Right cardiac atrium (tissue), 5 donors: ENCODE results near the gene SPNS3. TPM values are rescaled to one million over a fixed set of nuclear protein-coding genes. Genes with fewer than 3 reads are reported as not detected.

ENCODE experiments used
- ATAC-seq, 2 donors: fragments of 200-7000 bp; cut with Tn5 transposase; one replicate each; pipeline versions ENCODE4 v1.8.0 to v1.9.1; 2020; ENCODE audit warnings: moderate library complexity in 2 of 2, mild to moderate bottlenecking in 1 of 2
- DNase-seq, 3 donors: peaks; one replicate each; pipeline ENCODE4 v3.0.0-alpha.2; 2020
- H3K27ac ChIP-seq: one replicate; pipeline ENCODE4 v1.5.1; 2013; ENCODE audit warnings: mild to moderate bottlenecking, low read length, control low read depth, moderate library complexity
- H3K27me3 ChIP-seq: one replicate; pipeline ENCODE4 v1.6.1; 2013; ENCODE audit not compliant: control insufficient read depth, insufficient read depth
- H3K4me1 ChIP-seq: one replicate; pipeline ENCODE4 v1.6.1; 2013; ENCODE audit warnings: low read length; ENCODE audit not compliant: control insufficient read depth, insufficient read depth
- H3K4me3 ChIP-seq: one replicate; pipeline ENCODE4 v1.5.1; 2013; ENCODE audit warnings: low read length, control low read depth
- H3K9me3 ChIP-seq: one replicate; pipeline ENCODE4 v1.6.1; 2013; ENCODE audit warnings: low read length; ENCODE audit not compliant: control insufficient read depth
- WGBS: extraction: QIAGEN DNeasy Blood & Tissue Kit; methylation state at CpG from one replicate; pipeline ENCODE4 v1.1.7; 2013; 5-methylcytosine and 5-hydroxymethylcytosine counted together
- intact Hi-C, 4 donors: fragments of 100-400 bp; cut with DNase I; formaldehyde crosslinking; loops; one replicate each; pipeline versions ENCODE4 v1.11.0 to v1.14.0; 2022 to 2023
- polyA plus RNA-seq: library from polyadenylated mRNA; stranded (reverse); fragments of 200-250 nt; gene quantifications from one replicate; pipeline ENCODE4 v1.2.3, GENCODE V29; 2013
- total RNA-seq, 4 donors: library from RNA; stranded (reverse); fragmentation: NEBNext Ultra II Directional; extraction: Animal tissue kit (Norgen Biotek cat#: 25700); gene quantifications; one replicate each; pipeline ENCODE4 v1.2.1, GENCODE V29; 2021
- donor health status: healthy with polysubstance abuse.
- donor health status: DM: no; HTN: yes; CAD: no.
- donor health status: DM: no; HTN: no; CAD: no.
- donor health status: DM: no; HTN: yes; CAD: no; lungs with severe emphysema.
- donor health status: DM: yes; HTN: yes; CAD: no.

The SPNS3 gene
- total and polyA plus RNA-seq, 5 donors, result 0.23 to 0.45 (median 0.29) TPM; not detected in 2

- H3K27ac ChIP-seq, result peak overlapping the region; percentile 7
- H3K4me3 ChIP-seq, result no peak overlapping the region
- H3K9me3 ChIP-seq, result no peaks in the 10 kb centered on the region
- intact Hi-C loops, result no loop called here
- DNase-seq (peak in 1 of 3 donors; percentile 41), ATAC-seq (no peak)
- WGBS, result 80% methylated on average over 5 of the region's 5 CpGs
- peaks cover 3% of the 10 kb centered on the region for H3K4me1 ChIP-seq
- no peaks in the 10 kb centered on the region for H3K27me3 ChIP-seq
Observed at GRCh38 chr17:4505187-4505586, 71.4 kb downstream of the SPNS3 start.

GRCh38 chr17:4506175-4506813, 72.6 kb downstream of the SPNS3 start:
- intact Hi-C loops, result no loop called here
- DNase-seq (peak; percentile 59 to 78 (median 77)), ATAC-seq (peak in 1 of 2 donors; percentile 27)
- Histone ChIP-seq H3K4me1 (peaks cover 3% of the 10 kb centered on the region), H3K27me3 (no peaks in the 10 kb centered on the region), H3K27ac (no peak overlapping the region), H3K9me3 (no peaks in the 10 kb centered on the region), H3K4me3 (no peak overlapping the region)
- WGBS, result 55% methylated on average over 13 of the region's 13 CpGs

GRCh38 chr17:4506892-4507291, 73.2 kb downstream of the SPNS3 start:
- no peaks in the 10 kb centered on the region for H3K9me3 ChIP-seq
- H3K4me3 ChIP-seq, result no peak overlapping the region
- peaks cover 3% of the 10 kb centered on the region for H3K4me1 ChIP-seq
- no peaks in the 10 kb centered on the region for H3K27me3 ChIP-seq
- DNase-seq (peak in 1 of 3 donors; percentile 68), ATAC-seq (no peak)
- 83% methylated on average over 8 of the region's 8 CpGs for WGBS
- intact Hi-C loops, result no loop called here
- H3K27ac ChIP-seq, result no peak overlapping the region

GRCh38 chr17:4507361-4508111, 73.8 kb downstream of the SPNS3 start:
- H3K27me3 ChIP-seq, result no peaks in the 10 kb centered on the region
- peaks cover 3% of the 10 kb centered on the region for H3K4me1 ChIP-seq
- H3K4me3 ChIP-seq, result no peak overlapping the region
- WGBS, result 72% methylated on average over 8 of the region's 8 CpGs
- H3K27ac ChIP-seq, result no peak overlapping the region
- H3K9me3 ChIP-seq, result no peaks in the 10 kb centered on the region
- intact Hi-C loops, result no loop called here
- DNase-seq, result peak in 1 of 3 donors; percentile 35
- no peak for ATAC-seq

GRCh38 chr17:4508207-4508606, 74.5 kb downstream of the SPNS3 start:
- DNase-seq, result peak in 1 of 3 donors; percentile 41
- no peak overlapping the region for H3K27ac ChIP-seq
- H3K4me1 ChIP-seq, result peaks cover 3% of the 10 kb centered on the region
- no peak for ATAC-seq
- no peaks in the 10 kb centered on the region for H3K27me3 ChIP-seq
- H3K9me3 ChIP-seq, result no peaks in the 10 kb centered on the region
- no peak overlapping the region for H3K4me3 ChIP-seq
- 85% methylated on average over 3 of the region's 3 CpGs for WGBS
- intact Hi-C loops, result no loop called here

GRCh38 chr17:4509401-4509800, 75.7 kb downstream of the SPNS3 start:
- Histone ChIP-seq H3K27me3 (no peaks in the 10 kb centered on the region), H3K4me3 (no peak overlapping the region), H3K9me3 (no peaks in the 10 kb centered on the region), H3K4me1 (peaks cover 3% of the 10 kb centered on the region), H3K27ac (peak overlapping the region; percentile 65)
- WGBS, result 39% methylated on average over 8 of the region's 8 CpGs
- ATAC-seq (peak; percentile 47 to 70), DNase-seq (peak; percentile 62 to 80 (median 79))
- intact Hi-C loops, result no loop called here

GRCh38 chr17:4509923-4510617, 76.3 kb downstream of the SPNS3 start:
- DNase-seq (peak; percentile 82 to 87 (median 84)), ATAC-seq (peak; percentile 63 to 81)
- 52% methylated on average over 21 of the region's 21 CpGs for WGBS
- no peaks in the 10 kb centered on the region for H3K27me3 ChIP-seq
- peak overlapping the region; percentile 65 for H3K27ac ChIP-seq
- no peak overlapping the region for H3K4me3 ChIP-seq
- peaks cover 3% of the 10 kb centered on the region for H3K4me1 ChIP-seq
- intact Hi-C loops, result no loop called here
- H3K9me3 ChIP-seq, result no peaks in the 10 kb centered on the region

GRCh38 chr17:4510618-4510941, 76.8 kb downstream of the SPNS3 start:
- Histone ChIP-seq H3K9me3 (no peaks in the 10 kb centered on the region), H3K4me1 (peaks cover 3% of the 10 kb centered on the region), H3K27me3 (no peaks in the 10 kb centered on the region), H3K27ac (peak overlapping the region; percentile 6), H3K4me3 (no peak overlapping the region)
- 63% methylated on average over 11 of the region's 11 CpGs for WGBS
- ATAC-seq (no peak), DNase-seq (no peak)
- intact Hi-C loops, result no loop called here

GRCh38 chr17:4511199-4511932, 77.6 kb downstream of the SPNS3 start:
- DNase-seq, result no peak
- H3K27me3 ChIP-seq, result no peaks in the 10 kb centered on the region
- no peaks in the 10 kb centered on the region for H3K9me3 ChIP-seq
- no peak overlapping the region for H3K27ac ChIP-seq
- WGBS, result 87% methylated on average over 10 of the region's 10 CpGs
- no peak overlapping the region for H3K4me3 ChIP-seq
- intact Hi-C loops, result no loop called here
- ATAC-seq, result no peak
- peaks cover 3% of the 10 kb centered on the region for H3K4me1 ChIP-seq

GRCh38 chr17:4512156-4513112, 78.7 kb downstream of the SPNS3 start:
- DNase-seq (no peak), ATAC-seq (no peak)
- Histone ChIP-seq H3K27ac (no peak overlapping the region), H3K4me3 (no peak overlapping the region), H3K27me3 (no peaks in the 10 kb centered on the region), H3K9me3 (no peaks in the 10 kb centered on the region), H3K4me1 (peaks cover 3% of the 10 kb centered on the region)
- WGBS, result 88% methylated on average over 31 of the region's 31 CpGs
- intact Hi-C loops, result no loop called here
